Type B pancreatic cell (in vitro differentiated cells): ENCODE measurements around the gene NEK4. TPM values are rescaled to one million over a fixed set of nuclear protein-coding genes. Genes with fewer than 3 reads are reported as not detected.
A peak's percentile ranks its signal among the peaks of the same experiment; 100 is the strongest.

Source experiments
- DNase-seq: peaks from one replicate; pipeline ENCODE4 v3.0.0; 2021; ENCODE audit warnings: mixed read lengths; ENCODE audit not compliant: unreplicated experiment; ENCODE audit errors: extremely low spot score
- H3K27ac Mint-ChIP-seq: 2 replicates; pipeline ENCODE4 v1.8.0; 2021; ENCODE audit warnings: mild to moderate bottlenecking, mixed read lengths
- H3K27me3 Mint-ChIP-seq: 2 replicates; pipeline ENCODE4 v1.8.0; 2021; ENCODE audit warnings: mixed read lengths
- H3K36me3 Mint-ChIP-seq: 2 replicates; pipeline ENCODE4 v1.8.0; 2021; ENCODE audit warnings: mixed read lengths
- H3K4me1 Mint-ChIP-seq: one replicate; pipeline ENCODE4 v1.8.0; 2021; ENCODE audit warnings: mixed read lengths; ENCODE audit not compliant: unreplicated experiment
- H3K4me3 Mint-ChIP-seq: 2 replicates; pipeline ENCODE4 v1.8.0; 2021; ENCODE audit warnings: mild to moderate bottlenecking, mixed read lengths
- H3K9me3 Mint-ChIP-seq: 2 replicates; pipeline ENCODE4 v1.8.0; 2021; ENCODE audit warnings: mixed read lengths
- total RNA-seq: library from RNA; stranded (reverse); gene quantifications from 2 replicates; pipeline ENCODE4 v1.2.1, GENCODE V29; 2021; ENCODE audit warnings: low replicate concordance
- TF ChIP-seq, protein P1 (sequence below): fragments of 200-600 bp; sonication (generic); conservative IDR thresholded peaks from 2 replicates; pipeline ENCODE4 v1.5.0; 2021; ENCODE audit warnings: antibody characterized with exemption, mild to moderate bottlenecking

NEK4 gene
- total RNA-seq, 1 donor from 2014 or later = 47.2 TPM

GRCh38 chr3:52752045-52752660, 18.6 kb downstream of the NEK4 start:
- Mint-ChIP-seq H3K27ac (no peak overlapping the region), H3K36me3 (peaks cover 36% of the 10 kb centered on the region)

GRCh38 chr3:52743721-52744120, 27.0 kb downstream of the NEK4 start:
- no peak overlapping the region for H3K27ac Mint-ChIP-seq
- DNase-seq = no peak
- peaks cover 28% of the 10 kb centered on the region for H3K36me3 Mint-ChIP-seq
- no peak overlapping the region for H3K4me3 Mint-ChIP-seq
- TF ChIP-seq, protein P1, sequence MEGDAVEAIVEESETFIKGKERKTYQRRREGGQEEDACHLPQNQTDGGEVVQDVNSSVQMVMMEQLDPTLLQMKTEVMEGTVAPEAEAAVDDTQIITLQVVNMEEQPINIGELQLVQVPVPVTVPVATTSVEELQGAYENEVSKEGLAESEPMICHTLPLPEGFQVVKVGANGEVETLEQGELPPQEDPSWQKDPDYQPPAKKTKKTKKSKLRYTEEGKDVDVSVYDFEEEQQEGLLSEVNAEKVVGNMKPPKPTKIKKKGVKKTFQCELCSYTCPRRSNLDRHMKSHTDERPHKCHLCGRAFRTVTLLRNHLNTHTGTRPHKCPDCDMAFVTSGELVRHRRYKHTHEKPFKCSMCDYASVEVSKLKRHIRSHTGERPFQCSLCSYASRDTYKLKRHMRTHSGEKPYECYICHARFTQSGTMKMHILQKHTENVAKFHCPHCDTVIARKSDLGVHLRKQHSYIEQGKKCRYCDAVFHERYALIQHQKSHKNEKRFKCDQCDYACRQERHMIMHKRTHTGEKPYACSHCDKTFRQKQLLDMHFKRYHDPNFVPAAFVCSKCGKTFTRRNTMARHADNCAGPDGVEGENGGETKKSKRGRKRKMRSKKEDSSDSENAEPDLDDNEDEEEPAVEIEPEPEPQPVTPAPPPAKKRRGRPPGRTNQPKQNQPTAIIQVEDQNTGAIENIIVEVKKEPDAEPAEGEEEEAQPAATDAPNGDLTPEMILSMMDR = no peak
- no peaks in the 10 kb centered on the region for H3K27me3 Mint-ChIP-seq
- no peaks in the 10 kb centered on the region for H3K9me3 Mint-ChIP-seq
- H3K4me1 Mint-ChIP-seq = no peaks in the 10 kb centered on the region

More at GRCh38 chr3:52752045-52752660, 18.6 kb downstream of the NEK4 start:
- Mint-ChIP-seq H3K4me3 (no peak overlapping the region), H3K27me3 (no peaks in the 10 kb centered on the region), H3K9me3 (no peaks in the 10 kb centered on the region), H3K4me1 (no peaks in the 10 kb centered on the region)
- TF ChIP-seq, protein P1 = no peak
- DNase-seq = no peak

- Mint-ChIP-seq H3K9me3 (no peaks in the 10 kb centered on the region), H3K27me3 (no peaks in the 10 kb centered on the region), H3K36me3 (peaks cover 24% of the 10 kb centered on the region), H3K4me3 (no peak overlapping the region), H3K4me1 (no peaks in the 10 kb centered on the region), H3K27ac (no peak overlapping the region)
- TF ChIP-seq, protein P1 = no peak
- DNase-seq = no peak
These were observed 27.6 kb downstream of the NEK4 start for GRCh38 chr3:52743152-52743551.

- Mint-ChIP-seq H3K9me3 (no peaks in the 10 kb centered on the region), H3K27me3 (no peaks in the 10 kb centered on the region), H3K4me3 (no peak overlapping the region), H3K27ac (no peak overlapping the region), H3K36me3 (peaks cover 25% of the 10 kb centered on the region), H3K4me1 (no peaks in the 10 kb centered on the region)
- TF ChIP-seq, protein P1 = peak; percentile 72
- DNase-seq = no peak
These were observed 28.2 kb downstream of the NEK4 start for GRCh38 chr3:52742418-52743041.

- no peak for DNase-seq
- Mint-ChIP-seq H3K27me3 (no peaks in the 10 kb centered on the region), H3K36me3 (peaks cover 32% of the 10 kb centered on the region), H3K4me3 (no peak overlapping the region), H3K9me3 (no peaks in the 10 kb centered on the region), H3K27ac (no peak overlapping the region), H3K4me1 (no peaks in the 10 kb centered on the region)
- TF ChIP-seq, protein P1 = no peak
These were observed 31.0 kb downstream of the NEK4 start for GRCh38 chr3:52739730-52740129.
